ENCODE data around the gene TXN2. TPM values are rescaled to one million over a fixed set of nuclear protein-coding genes. Genes with fewer than 3 reads are reported as not detected.

Gene TXN2
- total RNA-seq, 3 donors from 2014 or later: 73.2 to 101 (median 95.8) TPM

GRCh38 chr22:36419177-36419911 is 62.1 kb downstream of the TXN2 start:
- H3K4me3 ChIP-seq: no peak overlapping the region
- no peaks in the 10 kb centered on the region for H3K9me3 ChIP-seq
- intact Hi-C loops (cut with DNase I, micrococcal nuclease): no loop called here
- TF ChIP-seq, protein P1, sequence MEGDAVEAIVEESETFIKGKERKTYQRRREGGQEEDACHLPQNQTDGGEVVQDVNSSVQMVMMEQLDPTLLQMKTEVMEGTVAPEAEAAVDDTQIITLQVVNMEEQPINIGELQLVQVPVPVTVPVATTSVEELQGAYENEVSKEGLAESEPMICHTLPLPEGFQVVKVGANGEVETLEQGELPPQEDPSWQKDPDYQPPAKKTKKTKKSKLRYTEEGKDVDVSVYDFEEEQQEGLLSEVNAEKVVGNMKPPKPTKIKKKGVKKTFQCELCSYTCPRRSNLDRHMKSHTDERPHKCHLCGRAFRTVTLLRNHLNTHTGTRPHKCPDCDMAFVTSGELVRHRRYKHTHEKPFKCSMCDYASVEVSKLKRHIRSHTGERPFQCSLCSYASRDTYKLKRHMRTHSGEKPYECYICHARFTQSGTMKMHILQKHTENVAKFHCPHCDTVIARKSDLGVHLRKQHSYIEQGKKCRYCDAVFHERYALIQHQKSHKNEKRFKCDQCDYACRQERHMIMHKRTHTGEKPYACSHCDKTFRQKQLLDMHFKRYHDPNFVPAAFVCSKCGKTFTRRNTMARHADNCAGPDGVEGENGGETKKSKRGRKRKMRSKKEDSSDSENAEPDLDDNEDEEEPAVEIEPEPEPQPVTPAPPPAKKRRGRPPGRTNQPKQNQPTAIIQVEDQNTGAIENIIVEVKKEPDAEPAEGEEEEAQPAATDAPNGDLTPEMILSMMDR (IDR thresholded peaks at IDR 0.05): no peak
- ATAC-seq (peak; percentile 79), DNase-seq (peak in 2 of 3 donors; percentile 71 to 77)
- H3K36me3 ChIP-seq (ENCODE audit: low read depth): no peaks in the 10 kb centered on the region
- peaks cover 40% of the 10 kb centered on the region for H3K4me1 ChIP-seq (ENCODE audit: low read depth)

- intact Hi-C loops (cut with DNase I, micrococcal nuclease): no loop called here
- Histone ChIP-seq H3K9me3 (no peaks in the 10 kb centered on the region), H3K4me1 (ENCODE audit: low read depth) (peaks cover 34% of the 10 kb centered on the region), H3K4me3 (no peak overlapping the region), H3K36me3 (ENCODE audit: low read depth) (no peaks in the 10 kb centered on the region)
- peak; percentile 80 to 82 (median 80) for DNase-seq
- TF ChIP-seq, protein P1 (IDR thresholded peaks at IDR 0.05): no peak
- peak; percentile 92 for ATAC-seq
Measured at GRCh38 chr22:36417281-36417686, 64.2 kb downstream of the TXN2 start.

Other genes with a start within 250 kb of the TXN2 start
- gene APOL2, start 242.1 kb downstream of the TXN2 start, total RNA-seq: 10 to 100 TPM; 46.3 to 64.8 (median 56.3) TPM
- 10 to 100 TPM; 26.0 to 85.7 (median 68.5) TPM for gene APOL1, start 228.5 kb downstream of the TXN2 start, total RNA-seq
- gene MYH9, start 93.7 kb downstream of the TXN2 start, total RNA-seq: 100 to 1,000 TPM; 501 to 831 (median 599) TPM
- gene FOXRED2, start 25.4 kb upstream of the TXN2 start, total RNA-seq: 1 to 10 TPM; 2.8 to 8.6 (median 6.4) TPM
- gene EIF3D, start 47.5 kb upstream of the TXN2 start, total RNA-seq: 100 to 1,000 TPM; 135 to 145 (median 142) TPM
- gene CACNG2, start 222.1 kb upstream of the TXN2 start, total RNA-seq: not detected